ENCODE data around the gene ACSS2.

The ACSS2 gene, protein sequence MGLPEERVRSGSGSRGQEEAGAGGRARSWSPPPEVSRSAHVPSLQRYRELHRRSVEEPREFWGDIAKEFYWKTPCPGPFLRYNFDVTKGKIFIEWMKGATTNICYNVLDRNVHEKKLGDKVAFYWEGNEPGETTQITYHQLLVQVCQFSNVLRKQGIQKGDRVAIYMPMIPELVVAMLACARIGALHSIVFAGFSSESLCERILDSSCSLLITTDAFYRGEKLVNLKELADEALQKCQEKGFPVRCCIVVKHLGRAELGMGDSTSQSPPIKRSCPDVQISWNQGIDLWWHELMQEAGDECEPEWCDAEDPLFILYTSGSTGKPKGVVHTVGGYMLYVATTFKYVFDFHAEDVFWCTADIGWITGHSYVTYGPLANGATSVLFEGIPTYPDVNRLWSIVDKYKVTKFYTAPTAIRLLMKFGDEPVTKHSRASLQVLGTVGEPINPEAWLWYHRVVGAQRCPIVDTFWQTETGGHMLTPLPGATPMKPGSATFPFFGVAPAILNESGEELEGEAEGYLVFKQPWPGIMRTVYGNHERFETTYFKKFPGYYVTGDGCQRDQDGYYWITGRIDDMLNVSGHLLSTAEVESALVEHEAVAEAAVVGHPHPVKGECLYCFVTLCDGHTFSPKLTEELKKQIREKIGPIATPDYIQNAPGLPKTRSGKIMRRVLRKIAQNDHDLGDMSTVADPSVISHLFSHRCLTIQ

DNA sequence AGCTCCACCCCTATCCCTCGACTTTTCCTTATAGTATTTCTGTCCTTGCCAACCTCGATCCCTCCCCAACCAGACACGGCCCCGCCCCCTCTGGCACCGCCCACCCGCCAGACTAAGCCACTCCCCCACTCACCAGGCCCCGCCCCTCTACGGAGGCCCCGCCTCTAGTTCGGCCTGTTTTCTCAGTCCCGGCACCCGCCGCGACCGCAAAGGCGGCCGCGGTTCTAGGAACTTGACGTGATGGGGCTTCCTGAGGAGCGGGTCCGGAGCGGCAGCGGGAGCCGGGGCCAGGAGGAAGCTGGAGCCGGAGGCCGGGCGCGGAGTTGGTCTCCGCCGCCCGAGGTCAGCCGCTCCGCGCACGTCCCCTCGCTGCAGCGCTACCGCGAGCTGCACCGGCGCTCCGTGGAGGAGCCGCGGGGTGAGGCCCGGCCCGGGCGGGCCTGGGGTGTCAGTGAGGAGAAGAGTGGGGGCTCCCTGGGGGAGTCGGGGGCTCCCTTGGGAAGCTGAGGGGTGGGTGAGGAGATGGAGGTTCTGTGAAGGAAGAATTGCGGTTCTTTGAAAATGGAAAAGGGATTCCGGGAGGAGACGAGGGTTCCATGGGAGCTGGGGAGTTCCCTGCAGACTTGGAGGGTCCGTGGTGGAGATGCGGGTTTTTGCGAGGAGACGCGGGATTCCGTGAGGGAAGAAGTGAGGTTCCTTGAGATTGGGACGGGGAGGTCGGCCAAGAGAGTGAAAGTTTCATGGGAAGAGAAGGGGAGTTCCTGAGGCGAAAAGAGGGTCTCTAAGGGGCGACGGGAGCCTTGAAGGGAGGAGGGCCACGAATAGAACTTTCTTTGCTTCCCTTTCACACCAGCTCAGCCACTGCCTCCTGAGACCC, at the start of gene ACSS2:
TSS of gene ACSS2 (plus strand) at position 207 of the 877 bp plus-strand sequence. CDS start at position 241, 34 bp downstream.
- no peak for DNase-seq

DNA sequence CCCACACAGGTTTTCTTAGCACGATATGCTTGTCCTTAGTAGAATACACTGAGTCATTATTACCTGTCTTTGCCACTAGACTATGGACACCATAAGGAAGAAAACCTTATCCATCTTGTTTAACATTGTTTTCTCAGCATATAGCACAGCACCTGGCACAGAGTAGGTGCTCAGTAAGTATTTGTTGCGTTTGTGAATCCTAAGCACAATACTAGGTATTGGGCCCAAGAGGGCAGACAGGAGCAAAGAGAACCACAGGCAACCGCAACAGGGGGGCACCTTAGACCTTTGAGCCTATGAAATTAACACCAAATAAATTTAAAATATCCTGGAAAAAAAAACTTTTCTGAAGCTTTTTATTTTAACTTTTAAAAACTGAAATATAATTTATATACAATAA, 47.2 kb upstream of the ACSS2 start:
- no peak for DNase-seq

DNA sequence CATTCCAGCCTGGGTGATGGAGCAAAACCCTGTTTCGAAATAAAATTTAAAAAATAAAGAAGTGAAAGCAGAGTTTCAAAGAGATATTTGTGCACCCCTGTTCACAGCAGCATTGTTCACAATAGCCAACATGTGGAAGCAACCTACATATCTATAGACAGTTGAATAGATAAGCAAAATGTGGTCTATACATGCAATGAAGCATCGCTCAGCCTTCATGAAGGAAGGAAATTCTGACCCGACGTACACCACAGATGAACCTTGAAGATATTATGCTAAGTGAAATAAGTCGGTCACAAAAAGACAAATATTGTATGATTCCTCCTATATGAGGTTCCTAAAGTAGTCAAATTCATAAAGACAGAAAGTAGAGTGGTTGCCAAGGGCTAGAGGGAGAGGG, 44.5 kb upstream of the ACSS2 start:
- DNase-seq = no peak

DNA sequence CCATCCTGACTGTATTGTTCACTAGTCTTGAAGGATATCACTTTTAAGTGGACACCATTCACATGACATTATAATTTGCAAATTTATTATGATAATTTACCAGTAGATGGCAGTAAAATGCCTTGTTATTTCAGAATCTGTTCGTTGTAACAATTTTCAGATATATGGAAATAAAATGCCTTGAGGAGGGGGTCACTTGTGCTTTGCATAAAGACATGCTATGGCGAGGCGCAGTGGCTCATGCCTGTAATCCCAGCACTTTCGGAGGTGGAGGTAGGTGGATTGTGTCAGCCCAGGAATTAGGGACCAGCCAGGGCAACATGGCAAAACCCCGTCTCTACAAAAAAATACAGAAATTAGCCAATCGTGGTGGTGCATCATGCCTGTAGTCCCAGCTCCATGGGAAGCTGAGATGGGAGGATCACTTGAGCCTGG, 41.9 kb upstream of the ACSS2 start:
- no peak for DNase-seq

DNA sequence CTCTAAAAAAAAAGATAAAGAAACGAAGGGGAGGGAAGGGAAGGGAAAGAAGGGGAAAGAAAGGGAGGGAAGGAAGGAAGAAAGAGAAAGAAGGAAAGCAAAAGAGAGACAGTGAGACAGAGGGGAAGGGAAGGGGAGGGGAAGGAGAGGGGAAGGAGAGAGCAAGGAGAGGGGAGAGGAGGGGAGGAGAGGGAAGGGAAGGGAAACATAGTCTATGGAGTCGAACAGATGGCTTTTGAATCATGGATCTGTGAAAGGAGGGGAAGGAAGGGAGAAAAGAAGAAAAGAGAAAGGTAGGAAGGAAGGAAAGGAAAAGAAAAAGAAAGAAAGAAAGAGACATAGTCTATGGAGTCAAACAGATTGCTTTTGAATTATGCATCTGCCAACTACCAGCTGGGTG, 34.3 kb upstream of the ACSS2 start:
- DNase-seq = no peak

DNA sequence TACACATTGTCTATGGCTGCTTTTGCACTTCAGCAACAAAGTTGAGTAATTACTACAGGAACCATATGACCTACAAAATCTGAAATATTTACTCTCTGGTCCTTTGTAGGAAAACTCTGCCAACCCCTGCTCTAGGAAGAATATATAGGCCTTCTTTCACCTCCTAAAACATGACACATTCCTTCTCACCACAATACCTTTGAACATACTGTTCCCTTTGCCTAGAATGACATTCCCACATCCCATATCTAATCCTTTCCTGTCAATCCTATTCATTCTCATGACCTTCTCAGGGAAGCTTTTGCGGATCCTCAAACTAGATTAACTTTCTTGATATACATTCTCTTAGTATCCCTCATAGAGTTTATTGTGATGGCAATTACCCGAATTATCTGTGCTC, 33.0 kb upstream of the ACSS2 start:
- no peak for DNase-seq

DNA sequence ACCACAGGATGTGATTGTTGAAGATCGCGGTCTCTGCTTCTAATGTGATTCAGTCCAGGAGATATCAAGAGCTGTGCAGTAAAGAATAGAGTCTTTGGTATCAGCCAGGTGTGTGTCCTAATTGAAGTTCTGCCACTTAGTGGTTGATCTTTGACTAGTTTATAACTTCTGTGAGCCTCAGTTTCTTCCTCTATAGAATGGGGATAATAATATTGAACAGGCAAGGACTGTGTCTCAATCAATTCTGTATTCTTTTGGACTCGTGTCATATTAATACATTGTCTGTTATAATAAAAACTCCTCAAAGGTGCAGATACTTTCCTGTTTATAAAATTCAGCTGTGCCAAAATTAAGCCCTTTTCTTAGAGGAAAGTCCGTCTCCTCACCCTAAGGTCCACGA, 27.8 kb upstream of the ACSS2 start:
- DNase-seq = no peak

DNA sequence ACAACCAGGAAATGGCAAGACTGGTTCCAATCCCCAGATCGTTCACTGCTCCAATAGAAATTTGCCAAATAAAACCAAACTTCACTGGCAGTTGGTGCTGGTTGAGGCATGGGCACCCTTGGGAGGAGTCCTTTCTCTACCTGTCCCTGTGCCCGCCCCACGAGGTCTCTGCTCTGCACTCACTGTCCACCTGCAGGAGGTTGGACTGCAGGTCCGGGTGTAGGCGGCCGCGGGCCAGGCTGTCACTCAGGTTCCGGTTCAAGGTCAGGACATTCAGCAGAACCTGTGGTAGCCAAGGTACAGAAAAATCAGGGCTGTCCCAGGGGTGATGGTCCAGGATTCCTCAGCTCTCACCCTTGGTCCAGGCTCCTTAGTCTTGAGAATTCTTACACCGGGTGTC, 26.6 kb upstream of the ACSS2 start:
- no peak for DNase-seq

DNA sequence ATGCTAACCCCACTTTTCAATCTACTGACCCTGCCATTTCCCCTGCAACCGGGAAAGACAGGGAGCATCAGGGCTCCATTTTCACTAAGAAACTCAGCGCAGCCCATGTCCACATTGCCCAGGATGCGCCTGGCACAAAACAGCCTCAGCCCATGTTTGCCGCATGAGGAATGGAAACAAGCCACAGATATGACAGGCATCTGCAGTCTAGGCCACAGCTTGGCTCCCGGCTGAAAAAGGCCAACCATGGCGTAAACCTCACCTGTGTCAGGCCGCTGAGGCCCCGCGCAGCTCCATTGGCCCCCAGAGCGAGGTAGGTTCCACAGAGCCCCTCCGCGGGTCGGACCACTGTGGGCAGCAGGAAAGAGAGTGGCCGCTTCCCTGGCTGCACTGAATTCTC, 25.4 kb upstream of the ACSS2 start:
- DNase-seq = no peak

DNA sequence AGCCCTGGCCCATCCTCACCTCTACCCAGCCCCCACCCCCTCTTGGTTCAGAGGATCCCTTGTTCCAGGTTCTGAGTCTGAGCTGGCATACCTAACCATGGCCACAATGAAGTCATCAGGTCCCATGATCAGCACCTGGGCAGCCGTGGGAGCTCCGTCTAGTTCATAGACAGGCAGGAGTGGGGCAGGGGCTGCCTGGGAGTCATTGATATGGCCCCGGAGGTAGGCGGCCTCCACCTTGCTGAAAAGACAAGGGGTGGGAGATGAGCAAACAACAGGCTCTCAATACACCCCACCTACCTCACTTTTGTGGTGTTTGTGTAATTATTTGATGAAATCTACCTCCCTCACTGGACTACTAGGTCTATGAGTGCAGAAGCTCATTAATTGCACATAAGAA, 24.1 kb upstream of the ACSS2 start:
- DNase-seq = no peak

DNA sequence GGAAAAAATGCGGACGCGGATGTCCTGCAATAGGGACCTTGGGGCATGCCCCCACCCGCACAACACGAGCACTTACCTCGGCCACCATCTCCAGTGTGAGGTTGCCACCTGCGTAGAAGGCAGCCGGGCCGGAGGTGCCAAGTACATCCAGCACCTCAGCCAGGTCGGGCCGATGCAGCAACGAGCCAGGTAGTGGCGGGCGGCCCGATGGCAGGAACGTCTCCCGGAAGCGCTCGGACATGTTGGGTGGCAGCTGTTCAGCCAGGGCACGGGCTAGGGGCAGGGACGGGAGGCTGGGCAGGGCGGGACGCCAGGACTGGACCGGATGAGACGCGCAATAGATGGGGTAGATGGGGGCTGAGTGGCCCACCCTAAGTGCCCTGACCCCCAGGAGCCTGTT, 17.0 kb upstream of the ACSS2 start:
- DNase-seq = no peak

DNA sequence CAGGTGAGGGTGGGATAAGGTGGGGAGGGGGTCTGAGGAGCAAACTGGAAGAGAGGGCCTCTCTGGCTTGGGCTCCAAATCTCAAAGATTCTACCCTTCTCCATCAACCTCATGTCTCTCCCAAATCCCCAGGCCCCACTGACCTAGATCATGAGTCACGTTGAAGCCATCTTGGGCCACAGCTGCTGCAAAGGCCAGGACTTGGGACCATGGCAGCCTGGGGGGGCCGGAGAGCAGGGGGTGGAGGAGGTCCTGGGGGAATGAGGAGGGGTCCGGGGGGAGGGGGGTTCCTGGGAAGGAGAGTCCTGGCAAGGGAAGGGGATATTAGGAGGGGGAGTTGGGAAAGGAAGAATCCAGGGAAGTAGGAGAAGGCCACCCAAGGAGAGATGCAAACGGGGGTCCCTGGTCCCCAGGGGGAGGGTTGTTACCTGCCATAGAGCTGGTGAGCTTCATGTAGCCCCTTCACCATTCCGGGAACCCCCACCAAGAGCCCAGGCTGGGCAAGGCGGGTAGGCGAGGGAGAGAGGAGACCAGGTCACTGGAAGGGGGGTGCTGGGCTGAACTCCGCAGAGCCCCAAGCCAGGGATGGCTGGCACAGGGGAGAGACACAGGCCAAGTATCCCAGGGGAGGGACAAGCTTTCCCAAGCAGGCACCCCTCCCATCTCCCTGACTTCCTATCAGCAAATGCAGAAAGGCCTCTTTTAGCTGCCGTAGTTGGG, 16.4 kb upstream of the ACSS2 start:
- no peak for DNase-seq

DNA sequence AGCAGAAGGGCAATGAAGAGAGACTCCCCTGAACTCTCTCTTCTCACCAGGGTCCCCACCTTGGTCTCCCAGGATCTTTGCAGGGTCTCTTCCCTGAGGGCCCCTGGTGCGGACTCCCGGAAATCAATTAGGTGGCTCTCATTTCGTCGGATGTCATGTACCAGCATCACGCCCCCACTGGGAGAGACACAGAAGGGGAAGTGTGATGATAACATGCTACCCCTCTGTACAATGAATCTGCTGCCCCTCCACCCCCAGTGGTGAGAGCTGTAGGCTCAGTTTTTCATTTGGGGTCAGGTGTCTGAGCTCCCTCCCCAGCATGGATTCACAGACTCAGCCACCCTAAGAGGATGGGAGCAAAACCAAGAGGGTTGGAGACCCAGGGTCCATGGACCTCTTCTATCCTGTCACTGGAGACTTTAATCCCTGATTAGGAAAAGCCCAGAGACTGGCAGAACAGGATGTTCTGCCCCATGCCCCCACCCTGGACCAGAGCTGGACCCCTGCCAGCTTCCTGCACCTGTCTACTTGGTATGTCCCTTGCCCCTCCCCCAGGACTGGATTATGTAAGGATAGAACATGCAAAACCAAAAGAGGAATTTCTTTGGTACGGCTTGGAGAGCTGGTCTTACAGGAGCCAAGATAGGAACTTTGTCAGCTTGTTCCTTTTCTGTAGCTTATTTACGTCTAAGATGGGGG, 14.9 kb upstream of the ACSS2 start:
- DNase-seq = no peak

DNA sequence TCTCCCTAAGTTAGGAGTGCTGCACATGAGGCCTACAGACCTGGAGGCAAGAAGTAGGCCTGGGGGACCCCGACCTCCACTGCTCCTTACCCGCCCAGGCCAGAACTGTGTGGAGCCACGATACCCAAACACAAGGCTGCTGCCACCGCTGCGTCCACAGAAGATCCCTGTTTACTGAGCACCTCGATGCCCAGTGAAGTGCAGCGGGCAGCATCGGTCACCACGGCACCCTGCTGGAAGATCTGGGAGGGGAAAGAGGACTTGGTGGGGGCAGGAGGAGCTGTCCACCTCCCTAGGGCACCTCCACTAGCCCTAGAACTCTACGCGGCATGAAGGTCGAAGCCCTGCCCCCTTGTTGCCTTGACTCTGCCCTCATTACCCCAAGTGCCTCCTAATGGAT, 13.7 kb upstream of the ACSS2 start:
- no peak for DNase-seq

DNA sequence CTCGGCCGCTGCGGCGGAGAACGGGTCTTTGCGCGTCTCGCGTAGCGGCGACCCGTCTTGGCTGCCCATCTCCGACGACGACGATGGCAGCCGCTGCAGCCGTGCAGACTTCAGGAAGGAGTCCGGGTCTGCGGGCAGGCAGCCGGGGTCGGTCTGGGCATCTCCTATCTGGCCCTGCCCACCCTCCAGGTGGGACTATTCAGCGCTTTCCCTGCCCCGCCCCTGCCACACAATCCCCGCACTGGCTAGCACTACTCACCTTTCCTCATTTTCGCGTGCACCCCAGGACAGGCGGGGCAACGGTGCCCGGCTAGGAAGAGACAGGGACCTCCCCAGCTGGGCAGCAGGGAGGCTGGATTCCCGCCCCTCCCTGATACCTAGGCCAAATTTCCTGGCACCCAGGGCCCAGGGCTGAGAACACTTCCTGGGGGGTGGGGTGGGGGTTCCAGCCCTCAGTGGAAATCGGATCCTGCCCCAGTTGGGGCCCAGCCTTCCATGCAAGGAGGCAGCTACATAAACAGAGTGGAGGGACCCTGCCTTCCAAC, 12.9 kb upstream of the ACSS2 start:
- no peak for DNase-seq

DNA sequence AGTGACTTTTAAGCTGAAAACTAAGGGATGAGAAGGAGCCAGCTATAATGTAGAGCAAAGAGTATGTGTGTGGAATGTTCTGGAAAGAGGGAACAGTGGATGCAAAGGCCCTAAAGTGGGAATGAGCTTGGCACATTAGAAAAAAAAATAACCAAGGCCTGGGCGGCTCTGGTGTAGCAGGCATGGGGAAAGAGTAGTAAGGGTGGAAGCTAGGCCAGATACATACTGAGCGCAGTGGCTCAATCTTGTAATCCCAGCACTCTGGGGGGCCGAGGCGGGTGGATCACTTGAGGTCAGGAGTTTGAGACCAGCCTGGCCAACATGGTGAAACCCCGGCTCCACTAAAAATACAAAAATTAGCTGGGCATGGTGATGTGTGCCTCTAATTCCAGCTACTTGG, 12.2 kb upstream of the ACSS2 start:
- no peak for DNase-seq

DNA sequence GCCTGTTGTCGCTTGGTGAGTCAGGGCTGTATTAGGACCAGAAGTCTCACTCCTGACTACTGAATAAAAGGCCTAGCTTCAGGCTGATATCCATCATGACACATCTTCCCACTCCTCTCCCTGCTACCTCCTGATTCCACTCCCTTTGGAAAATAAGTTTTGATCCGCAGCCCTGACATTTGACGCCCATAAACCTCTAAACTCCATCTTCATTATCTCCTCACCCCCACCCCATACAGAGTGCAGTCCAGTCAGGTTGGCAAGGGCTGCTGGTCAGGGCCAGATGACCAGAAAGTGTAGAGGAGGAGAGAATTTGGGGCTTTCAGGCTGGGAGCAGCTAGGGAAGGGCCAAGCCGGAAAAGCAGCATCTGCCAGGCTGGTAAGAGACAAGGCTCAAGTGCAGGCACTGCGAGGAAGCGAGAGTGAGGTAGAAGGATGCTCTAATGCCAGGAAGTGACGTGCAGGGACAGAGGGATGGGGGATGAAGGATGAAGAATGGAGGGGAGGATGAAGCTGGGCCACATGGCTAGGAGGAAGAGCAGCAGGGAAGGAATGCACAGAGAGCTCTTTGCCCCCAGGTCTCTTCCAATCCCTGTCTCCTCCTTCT, 5.0 kb upstream of the ACSS2 start:
- no peak for DNase-seq

DNA sequence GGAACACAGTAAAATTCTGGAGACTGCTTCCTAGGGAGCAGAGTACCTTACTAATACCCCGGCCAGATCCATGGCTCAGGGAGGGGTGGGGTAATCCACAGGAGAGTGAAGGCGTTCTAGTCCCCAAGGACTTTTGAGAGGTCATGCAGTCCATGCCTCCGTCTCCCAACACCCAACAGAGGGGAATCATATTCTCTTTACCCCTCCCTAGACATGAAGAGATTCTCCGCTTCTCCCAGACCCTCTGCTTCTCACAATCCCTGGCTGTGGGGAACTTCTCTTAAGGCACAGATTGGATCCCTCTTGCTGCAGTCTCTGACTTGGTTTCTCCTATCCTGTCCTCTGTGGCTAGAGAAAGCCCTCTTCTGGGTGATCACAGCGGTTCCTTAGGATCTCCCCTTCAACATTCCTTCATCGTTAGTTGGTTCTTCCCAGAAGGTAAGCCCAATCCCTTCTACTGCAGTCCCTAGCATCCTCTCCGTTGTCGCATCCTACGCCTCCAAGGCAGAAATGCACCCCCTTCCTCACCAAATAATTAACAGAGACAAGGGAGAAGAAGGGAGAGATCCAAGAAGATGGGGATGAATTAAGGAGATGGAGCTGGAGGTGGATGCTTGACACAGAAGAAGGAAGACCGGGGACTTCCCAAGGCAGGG, 4.3 kb upstream of the ACSS2 start:
- DNase-seq = no peak

DNA sequence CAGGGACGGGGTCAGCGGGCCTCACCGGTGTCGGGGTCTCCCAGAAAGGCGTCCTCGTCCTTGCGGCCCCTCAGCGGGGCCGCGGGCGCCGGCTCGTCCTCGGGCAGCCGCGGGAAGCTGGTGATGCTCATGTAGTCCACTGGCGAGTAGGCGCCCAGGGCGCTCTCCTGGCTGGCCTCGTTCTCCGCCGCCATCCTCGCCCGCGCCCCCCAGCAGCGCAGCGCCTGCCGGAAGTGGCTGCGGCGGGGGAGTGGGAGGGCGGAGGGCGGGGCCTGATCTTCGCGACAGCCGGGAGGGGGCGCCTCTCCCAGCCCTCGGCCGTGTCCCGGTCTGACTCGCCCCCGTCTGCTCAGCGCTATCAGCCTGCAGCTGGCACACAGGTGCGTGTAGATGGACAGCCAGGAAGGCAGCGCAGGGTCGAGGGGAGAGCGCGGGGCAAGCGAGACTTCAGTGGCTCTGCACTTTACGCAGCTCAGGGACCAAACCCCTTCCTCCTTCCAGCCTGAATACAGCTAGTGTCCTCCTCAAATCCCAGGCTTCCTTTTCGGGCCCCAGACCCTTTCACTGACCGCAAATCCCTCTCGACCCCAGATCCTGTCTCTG, 3.7 kb upstream of the ACSS2 start, which contains the start of gene GGT7:
TSS of gene GGT7 (minus strand) at position 235 of the 603 bp plus-strand sequence. CDS start at position 194, 41 bp downstream.
- DNase-seq = peak; percentile 78

DNA sequence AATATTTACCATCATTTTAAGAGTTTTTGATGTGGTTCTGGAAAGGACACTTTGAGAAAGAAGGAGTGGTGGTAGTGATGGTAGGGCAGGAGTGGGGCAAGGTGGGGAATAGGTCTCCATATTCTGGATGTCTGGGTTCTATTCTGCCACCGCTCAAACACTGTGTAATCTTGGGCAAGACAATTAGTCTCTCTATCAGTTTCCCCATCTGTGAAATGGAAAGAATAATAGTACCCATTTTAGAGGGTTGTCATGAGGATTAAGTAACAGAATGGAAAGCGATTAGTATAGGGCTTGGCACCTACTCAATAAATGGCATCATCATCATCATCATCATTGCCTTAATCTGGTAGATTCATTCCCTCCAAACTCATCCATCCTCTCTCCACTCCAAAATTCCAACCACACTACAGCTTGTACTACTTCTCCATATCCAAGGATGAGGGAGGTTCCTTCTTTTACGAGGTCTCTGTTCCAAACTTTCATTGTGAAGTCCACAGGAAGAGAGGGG, 2.8 kb upstream of the ACSS2 start:
- no peak for DNase-seq

Data from activated CD4-positive, alpha-beta T cell treated with anti-CD3 and anti-CD28 coated beads for 1 hour (primary cell).